GM18907 (cell line): Measurements from ENCODE around the gene SUN3.
A peak's percentile ranks its signal among the peaks of the same experiment; 100 is the strongest.

Experiments used
- ATAC-seq: cut with Tn5 transposase; IDR thresholded peaks from one replicate; pipeline ENCODE4 v1.9.1; 2021; ENCODE audit warnings: mild to moderate bottlenecking, moderate library complexity; ENCODE audit not compliant: unreplicated experiment

Gene SUN3, protein sequence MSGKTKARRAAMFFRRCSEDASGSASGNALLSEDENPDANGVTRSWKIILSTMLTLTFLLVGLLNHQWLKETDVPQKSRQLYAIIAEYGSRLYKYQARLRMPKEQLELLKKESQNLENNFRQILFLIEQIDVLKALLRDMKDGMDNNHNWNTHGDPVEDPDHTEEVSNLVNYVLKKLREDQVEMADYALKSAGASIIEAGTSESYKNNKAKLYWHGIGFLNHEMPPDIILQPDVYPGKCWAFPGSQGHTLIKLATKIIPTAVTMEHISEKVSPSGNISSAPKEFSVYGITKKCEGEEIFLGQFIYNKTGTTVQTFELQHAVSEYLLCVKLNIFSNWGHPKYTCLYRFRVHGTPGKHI

DNA sequence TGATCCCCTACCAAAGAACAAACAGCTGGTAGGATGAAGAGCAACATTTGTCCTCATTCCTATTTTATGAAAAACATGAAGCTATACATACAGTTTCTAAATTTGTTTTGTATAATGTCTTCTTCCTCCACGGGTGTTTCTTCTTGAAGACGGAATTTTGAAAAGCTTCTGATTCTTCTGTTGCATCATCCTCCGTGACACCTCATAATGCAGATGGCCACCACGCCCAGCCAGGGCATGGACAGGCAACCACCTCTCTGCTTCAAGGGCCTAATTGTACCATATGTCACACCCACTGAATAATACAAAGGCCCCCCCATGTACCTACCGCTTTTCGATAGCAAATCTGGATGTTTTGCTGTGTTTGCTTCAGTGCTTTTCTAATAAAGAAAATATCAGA is at the start of gene SUN3:
Gene SUN3, minus strand, starts transcription at position 170 of the 400 bp plus-strand sequence. Its CDS starts 169 bp downstream, at position 1.
- no peak for ATAC-seq

DNA sequence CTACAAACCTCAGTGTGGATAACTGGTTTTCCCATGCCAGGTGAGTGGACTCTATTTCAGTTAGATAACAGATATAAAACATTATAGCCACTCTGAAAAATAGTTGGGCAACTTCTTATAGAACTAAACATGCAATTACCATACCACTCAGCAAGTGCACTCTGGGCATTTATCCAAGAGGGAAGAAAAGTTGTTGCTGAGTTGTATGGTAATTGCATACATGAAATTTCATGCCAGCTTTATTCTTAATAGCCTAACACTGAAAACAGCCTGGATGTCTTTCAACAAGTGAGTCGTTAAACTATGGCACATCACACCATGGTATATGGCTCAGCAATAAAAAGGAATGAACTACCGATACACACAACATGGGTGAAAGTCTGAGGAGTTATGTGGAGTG is 49.6 kb upstream of the SUN3 start:
- ATAC-seq = no peak

DNA sequence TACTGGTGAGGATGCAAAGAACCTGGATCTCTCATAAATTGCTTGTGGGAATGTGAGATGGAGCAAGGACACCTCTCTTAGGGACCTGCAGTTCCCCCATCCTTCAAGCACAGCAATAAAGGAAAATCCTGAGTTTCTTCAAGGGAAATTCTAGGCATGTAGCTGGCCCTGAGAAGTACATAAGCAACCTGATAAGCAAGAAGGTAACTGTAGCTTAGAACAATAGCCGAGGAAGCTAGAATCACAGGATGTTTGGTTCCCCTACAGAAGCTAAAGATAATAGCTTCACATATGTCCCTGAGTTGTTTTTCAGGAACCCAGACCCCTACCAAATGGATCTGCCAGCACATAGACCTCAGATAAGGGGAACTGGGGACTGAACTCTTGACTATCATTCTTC is 48.5 kb upstream of the SUN3 start:
- no peak for ATAC-seq

DNA sequence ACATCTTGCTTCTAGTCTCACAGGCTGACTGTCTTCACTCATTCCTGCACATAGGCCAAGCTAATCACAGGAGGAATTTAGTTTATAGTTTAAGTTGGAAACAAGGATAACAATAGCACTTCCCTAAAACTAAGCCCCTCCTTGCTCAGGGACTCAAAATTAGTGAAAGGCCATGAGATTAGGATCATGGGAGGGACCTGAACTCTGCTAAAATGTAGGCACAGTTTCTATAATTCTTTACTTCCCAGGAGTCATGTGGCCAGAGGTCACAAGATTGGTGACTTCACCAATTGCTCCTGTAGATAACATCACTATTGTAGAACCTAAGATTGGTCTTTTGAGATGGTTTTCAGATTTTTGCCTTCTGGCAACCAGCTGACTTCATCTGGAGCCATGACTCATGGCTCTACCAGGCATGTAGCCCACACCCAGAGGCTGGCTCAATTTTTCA is 45.3 kb upstream of the SUN3 start:
- ATAC-seq = no peak

DNA sequence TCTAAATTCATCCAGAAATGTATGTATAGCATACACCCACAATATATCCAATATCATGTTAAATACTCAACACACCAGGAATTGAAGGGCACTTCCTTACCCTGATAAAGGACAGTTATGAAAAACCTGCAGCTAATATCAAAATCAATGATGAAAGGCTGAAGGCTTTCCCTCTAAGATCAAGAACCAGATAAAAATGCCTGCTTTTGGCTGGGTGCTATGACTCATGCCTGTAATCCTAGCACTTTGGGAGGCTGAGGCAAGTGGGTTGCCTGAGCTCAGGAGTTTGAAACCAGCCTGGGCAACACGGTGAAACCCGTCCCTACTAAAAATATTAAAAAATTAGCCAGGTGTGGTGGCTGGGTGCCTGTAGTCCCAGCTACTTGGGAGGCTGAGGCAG is 38.6 kb upstream of the SUN3 start:
- ATAC-seq = no peak

DNA sequence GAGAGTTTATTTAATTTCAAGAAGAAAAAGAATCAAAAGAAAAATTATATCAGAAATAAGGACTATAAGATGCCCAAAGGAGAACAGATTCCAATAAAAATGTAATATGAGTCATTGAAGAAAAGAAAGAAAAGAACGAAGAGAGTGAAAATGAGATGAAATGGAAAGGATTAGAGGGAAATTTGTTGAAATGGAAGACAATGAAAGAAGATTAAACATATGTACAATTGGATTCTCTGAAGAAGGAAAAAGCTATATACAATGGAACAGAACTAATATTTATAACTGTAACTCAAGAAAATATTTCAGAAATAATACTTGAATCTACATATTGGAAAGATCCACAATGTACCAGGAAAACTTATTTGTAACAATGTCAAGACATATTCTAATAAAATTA is 35.1 kb upstream of the SUN3 start:
- no peak for ATAC-seq

DNA sequence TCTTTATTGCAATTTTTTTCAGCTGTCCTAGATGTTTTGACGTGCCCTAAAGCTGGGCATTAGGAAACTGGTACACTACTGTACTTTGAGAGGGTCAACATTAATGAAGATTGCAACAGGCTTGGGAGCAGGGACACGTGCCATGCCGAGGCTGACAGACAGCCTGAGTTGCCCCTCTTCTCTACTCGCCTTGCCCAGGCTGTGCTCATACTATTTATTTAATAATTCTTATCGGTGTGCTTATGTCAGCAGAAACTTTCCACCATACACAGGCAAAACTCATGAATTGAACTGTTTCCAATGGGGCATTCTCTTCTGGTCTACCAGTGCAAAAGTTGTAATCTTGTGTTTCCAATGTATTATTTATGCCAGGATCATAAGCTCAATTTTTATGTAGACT is 30.8 kb upstream of the SUN3 start:
- ATAC-seq = no peak

DNA sequence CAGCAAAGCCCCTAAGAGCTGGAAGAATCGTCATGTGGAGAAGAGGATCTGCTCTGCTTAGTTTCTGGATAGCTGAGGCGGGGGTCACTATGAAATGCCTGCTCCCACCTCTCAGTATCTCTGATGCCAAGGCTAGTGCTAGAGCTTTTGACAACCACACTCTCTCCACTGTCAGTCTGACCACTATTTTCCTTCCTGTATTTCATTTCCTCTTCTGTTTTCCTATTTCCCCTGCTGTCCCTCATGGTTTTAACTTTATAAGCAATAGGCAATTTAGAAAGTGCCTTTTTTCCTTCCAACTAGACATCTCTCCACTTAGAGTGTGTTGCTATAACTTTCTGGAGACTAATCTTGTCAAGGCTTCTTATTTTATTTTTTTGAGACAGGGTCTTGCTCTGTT is 30.1 kb upstream of the SUN3 start:
- ATAC-seq = no peak

DNA sequence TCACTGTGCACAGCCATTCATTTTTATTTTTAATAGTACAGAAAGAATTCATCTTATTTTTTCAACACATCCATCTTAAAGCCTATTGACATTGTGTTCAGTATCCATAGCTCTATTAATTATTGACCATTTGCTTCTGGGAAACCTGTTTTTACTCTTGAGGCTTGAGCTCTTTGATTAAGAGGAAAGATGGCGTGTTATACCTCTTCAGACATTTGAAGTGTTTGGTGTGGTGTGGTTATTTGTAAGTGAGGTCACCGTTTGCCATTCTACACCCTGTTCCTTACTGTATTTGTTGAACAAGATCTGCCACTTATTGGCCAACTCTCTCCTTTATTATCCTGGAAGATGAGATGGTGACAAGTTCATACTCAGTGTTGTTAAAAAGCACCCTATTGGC is 24.8 kb upstream of the SUN3 start:
- ATAC-seq = no peak

DNA sequence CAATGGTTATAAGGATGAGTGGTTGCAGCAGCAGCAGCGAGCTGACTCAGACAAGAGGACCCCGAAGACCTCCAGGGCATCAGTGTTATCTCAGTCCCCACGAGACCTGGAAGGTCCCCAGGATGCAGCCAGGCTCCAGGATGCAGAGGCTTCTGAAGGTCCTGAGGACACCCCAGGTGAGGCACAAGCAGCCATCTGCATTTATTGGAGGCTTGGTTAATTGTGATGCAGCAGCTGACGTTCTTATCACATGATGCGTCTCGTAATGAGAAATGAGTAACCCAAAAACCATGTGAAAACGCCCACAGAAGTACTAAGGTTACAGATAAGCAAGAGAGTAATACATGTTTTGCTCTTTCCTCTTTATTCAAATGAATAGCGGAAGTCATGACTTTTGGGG is 23.8 kb upstream of the SUN3 start:
- ATAC-seq = no peak

DNA sequence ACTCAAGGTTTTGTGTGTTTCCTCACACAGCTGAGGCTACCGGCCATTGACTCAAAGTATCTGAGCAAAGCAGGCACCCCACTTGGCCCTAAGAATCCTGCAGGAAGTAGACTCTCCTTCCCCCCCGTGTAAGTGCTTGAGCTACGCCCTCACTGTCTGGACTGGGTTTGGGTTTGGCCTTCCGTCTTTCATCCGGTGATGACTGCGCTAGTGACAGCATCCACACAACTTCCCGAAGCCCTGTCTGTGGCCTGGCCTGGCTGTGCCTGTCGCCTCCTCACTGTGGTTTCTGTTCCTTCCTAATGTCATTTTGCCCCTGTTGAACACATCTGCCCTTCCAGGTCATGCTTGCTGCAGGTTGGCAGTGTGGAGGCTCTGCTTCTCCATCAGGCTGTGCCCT is 20.9 kb upstream of the SUN3 start:
- no peak for ATAC-seq

DNA sequence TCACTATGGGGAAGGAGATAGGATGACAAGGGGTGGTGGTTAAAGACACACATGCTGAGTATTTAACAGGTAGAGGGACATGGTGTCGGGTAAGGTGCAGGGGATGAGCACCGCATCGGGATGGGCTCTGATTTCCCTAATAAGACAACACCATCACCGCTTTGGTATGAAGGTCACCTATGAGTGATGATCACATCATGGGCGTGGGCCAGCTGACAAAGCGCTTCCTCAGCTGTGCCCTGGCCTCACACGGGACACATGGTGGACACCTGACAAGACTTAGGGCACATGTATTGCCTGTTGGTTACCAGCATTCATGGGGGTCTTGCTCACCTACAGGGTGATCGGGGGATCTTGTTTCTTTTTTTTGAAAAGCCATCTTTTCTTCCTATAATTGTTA is 19.2 kb upstream of the SUN3 start:
- no peak for ATAC-seq

DNA sequence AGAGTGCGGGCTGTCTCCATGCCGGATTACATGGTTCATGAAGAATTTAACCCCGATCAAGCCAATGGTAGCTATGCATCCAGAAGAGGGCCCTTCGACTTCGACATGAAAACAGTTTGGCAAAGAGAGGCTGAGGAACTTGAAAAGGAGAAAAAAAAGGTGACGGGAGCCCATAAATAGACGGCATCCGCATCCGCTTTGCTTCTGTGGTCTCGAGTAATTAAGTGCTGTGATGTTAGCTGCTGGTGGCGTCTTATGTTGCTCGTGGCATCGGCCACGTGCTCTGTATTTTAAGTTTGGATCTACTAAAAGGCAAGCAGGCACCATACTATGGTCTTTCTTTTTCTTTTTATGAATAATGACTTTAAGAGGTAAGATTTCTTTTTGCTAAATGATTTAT is 17.6 kb upstream of the SUN3 start:
- no peak for ATAC-seq

DNA sequence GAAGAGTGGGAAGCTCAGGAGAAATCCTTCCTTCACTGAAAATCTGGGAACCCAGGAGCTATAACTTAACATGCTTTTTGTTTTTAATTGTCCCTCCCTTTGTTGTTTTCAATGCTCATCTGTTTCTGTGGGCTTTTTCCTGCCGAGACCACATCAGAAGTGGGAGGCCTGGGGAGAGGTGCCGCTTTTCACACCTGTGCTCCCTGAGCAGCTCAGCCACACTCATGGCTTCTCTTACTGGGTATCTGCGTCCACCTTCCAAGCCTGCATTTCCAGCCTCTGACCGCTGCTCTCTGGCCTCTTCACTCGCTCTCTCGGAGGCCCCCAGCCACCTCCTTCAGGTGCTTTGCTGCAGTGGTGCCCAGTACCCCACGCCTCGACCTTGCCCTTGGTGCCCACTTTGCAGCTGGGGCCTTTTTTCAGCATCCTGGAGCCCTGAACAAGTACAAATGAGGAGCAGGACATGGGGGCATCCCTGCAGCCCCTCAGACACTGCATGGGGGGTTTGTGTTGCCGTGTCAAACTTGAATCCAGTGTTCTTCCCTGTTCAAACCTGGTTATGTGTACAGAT is 16.4 kb upstream of the SUN3 start:
- no peak for ATAC-seq

DNA sequence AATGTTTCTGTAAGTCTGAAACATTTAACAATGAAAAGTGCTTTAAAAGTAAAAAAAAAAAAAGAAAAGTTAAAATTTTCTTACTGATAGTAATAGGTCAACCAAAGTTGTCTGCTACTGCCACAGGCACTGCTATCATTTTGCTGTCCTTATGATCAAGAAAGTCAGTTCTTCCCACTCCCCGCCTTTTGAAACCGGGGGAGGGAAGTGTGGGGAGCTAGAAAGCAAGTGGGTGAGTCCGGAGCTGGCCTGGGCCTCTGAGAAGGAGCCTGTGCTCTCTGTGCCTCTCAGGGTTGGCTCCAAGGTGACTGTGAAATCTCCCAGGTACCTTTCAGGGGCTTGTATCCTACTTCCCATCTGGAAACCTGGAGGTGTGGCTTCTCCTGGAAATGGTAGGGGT is 13.7 kb upstream of the SUN3 start:
- no peak for ATAC-seq

DNA sequence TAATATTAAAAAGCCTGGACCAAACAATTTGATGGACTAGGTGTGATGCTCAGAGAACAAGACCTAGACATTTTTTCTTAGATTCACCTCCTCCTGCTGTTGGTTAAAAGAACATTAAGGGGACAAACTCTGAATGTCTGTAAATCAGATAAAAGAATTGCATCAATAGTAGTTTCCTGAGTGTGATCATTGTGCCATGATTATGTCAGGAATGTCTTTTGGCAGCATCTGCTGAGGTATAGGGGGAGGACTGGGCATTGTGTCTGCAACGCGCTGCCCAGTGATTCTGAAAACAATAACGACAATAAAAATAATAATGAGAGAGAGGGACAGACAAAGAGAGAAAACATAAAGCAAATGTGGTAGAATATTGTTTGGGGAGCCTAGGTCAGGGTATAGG is 13.3 kb upstream of the SUN3 start:
- no peak for ATAC-seq

DNA sequence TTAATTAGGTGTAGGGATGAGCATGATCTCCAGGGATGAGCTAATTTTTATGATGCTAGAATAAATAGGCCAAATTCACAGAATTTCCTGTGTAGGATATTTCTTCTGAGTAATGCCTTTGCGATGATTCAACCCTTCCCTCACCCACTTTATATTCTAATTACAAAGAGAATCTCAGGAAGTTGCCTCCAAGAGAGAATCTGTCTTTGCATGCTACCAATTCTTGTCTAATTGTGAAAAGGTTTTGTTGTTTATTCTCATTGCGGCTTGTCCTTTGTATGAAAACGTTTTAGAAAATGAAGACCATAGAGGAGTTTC is 12.7 kb upstream of the SUN3 start:
- ATAC-seq = no peak

DNA sequence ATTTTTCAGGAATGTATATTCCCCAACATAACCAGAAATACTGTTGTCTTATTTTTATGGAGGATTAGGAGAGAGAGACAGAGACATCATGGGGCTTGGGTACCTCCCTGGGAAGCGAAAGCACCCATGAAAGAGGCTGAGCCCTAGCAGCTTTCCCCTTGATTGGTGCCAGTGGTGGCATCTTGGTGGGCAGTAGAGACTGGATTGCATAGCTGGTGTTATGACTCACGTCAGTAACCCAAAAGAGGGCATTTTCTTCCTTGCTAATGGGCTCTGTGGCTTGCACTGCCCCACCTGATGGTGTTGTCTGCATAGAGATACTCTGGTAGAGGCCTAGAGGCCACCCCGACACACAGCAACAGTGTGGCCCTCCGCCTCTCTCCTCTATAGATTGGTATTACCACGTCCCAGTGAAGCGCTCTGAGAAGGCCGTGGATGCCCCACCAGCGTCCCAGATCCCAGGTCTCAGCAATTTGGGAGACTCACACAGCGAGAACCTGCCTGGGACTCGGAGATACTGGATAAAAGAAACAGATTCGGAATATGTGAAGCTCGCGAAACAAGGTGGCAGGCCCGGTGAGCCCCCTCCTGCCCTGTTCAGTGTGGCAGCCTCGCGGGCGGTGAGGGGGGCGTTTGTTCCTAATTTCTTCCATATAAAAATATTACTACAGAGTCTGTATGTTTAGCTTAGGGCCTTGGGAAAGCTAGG is 12.2 kb upstream of the SUN3 start:
- ATAC-seq = no peak

DNA sequence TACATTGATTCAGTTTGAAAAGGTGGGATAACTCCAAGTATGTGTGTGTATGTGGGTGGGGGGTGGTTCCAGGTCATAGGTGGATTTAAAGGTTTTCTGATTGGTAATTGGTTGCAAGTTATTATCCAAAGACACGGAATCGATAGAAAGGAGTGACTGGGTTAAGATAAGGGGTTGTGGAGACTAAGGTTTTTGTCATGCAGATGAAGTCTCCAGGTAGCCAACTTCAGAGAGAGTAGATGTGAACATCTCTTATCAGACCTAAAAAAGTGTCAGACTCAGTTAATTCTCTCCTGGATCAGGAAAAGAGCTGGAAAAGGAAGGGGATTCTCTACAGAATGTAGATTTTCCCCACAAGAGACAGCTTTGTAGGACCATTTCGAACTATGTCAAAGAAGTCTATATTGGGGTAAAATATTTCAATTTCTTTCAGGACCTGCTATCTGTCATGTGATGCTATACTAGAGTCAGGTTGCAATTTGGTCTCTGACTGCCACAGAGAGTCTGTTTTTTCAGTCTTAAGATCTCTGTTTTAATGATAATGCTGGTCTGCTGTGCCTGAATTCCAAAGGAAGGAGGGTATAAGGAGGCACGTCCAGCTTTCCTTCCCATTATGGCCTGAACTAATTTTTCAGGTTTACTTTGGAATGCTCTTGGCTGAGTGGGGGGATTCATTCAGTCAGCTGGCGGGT is 10.1 kb upstream of the SUN3 start:
- ATAC-seq = no peak

DNA sequence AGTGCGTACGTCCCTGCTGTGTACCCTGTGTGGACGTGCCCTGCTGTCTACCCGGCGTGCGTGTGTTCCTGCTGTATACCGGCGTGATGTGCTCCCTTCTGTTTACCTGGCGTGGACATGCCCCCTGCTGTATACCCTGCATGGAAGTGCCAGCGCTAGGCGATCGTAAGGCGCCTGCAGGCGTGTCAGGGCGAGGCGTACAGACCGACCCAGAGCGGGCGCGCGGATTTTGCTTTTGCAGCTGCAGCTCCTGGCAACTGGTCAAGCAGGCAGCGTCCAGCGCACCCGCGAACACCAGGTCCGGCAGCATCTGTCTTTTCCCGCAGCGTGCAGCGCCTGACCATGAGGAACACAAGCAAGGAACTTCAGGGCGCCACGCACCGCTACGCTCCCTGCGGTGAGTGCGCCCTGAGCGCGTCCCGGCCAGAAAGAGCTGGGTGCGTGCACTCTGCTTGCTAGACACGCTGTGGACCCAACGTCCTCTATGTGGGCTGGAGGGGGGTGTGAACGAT is 7.1 kb upstream of the SUN3 start:
- peak; percentile 7 for ATAC-seq

DNA sequence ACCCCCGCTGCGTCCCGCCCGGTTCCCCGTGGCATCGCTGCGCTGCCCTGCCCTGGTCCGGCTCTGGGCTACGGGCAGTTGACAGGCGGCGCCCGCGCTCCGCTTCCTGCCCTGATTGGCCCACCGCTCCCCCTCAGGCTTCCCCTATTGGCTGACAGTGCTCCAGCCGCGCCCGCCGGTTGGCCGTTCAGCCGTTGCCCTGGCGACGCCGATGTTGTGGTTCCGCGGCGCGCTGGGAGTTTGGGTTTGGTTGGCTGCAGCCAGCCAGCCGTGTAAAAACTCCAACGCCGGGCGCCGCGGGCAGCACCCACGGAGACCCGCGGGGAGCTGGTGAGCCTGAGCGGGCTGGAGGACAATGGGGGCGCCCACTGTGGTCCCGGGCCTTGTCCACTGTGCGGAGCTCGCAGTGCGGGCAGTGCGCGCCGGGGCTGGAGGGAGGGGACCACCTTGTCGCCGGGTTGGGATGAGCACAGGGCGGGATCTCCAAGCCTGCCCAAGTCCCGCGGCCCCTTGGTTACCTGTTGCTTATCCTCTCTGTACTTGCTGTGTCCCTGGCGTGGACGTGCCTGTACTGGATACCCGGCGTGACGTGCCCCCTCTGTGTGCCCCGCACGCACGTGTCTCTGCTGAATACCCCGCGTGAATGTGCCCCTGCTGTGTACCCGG is 6.5 kb upstream of the SUN3 start, which contains the start of gene C7orf57:
Gene C7orf57, plus strand, starts transcription at position 243 of the 666 bp plus-strand sequence. CDS start 766 bp downstream, outside the sequence.
- ATAC-seq = peak; percentile 100
